GM12801 (cell line): ENCODE measurements around the gene TXNDC15.
A peak's percentile ranks its signal among the peaks of the same experiment; 100 is the strongest.

Experiments
- CTCF ChIP-seq: IDR thresholded peaks from one replicate; pipeline ENCODE4 v1.5.1; 2011; ENCODE audit warnings: control low read depth; ENCODE audit not compliant: insufficient read length; ENCODE audit errors: extremely low read depth

The TXNDC15 gene

DNA sequence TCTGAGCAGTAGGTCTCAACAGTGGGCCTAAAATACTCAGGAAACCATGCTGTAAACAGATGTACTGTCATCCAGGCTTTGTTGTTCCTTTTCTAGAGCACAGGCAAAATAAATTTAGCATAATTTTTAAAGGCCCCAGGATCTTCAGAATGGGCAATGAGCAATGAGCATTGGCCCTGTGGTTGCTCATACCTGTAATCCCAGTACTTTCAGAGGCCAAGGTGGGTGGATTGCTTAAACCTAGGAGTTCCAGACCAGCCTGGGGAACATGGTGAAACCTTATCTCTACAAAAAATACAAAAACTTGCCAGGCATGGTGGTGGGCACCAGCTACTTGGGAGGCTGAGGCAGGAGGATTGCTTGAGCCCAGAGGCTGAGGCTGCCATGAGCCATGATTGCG, 17.3 kb downstream of the TXNDC15 start:
- TF ChIP-seq CTCF: no peak

- TF ChIP-seq CTCF: no peak
Measured at GRCh38 chr5:134892282-134892681, 18.1 kb downstream of the TXNDC15 start.

DNA sequence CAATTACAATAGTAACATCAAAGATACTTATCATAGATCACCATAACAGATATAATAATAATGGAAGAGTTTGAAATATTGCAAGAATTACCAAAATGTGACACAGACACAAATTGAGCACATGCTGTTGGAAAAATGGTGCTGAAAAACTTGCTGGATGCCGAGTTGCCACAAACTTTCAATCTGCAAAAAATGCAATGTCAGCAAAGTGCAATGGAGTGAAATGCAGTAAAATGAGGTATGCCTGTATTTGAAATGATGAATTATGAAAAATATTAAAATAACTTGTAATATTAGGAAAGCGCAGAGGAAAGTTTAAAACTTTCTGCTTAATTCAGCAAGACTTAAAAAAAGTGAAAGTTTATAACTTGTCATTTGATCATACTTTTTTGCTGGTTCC, 18.8 kb downstream of the TXNDC15 start:
- TF ChIP-seq CTCF: no peak

GRCh38 chr5:134893748-134894505, 19.8 kb downstream of the TXNDC15 start:
- TF ChIP-seq CTCF: no peak

- no peak for TF ChIP-seq CTCF
Measured at GRCh38 chr5:134902071-134902801, 28.1 kb downstream of the TXNDC15 start.

DNA sequence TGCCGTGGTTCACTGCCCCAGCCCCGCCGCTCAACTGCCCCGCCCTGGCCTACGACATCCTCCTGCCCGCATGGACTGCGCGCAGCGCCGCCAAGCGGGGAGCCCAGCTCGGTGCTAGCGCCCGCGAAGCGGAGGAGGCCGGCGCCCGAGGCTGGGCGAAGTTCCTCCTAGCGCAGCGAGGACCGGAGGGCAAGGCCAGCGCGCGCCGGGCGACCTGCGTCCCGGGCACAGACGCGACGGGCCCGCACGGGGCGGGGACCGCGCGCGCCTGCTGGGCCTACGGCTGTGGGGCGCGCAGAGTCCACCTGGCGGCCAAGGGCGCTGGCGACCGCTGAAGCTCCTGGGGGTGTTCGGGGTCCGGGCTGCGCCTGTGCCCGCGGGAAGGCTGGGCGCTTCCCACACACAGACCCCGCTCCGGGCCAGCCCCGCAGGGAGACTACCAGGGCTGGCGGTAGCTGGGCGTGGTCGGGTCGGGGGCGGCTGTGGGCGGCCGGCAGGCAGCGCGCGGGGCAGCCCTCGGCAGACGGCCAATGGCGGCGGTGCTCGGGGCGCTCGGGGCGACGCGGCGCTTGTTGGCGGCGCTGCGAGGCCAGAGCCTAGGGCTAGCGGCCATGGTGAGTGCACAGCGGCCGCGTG, 30.6 kb downstream of the TXNDC15 start, which contains the start of gene PCBD2:
TSS of gene PCBD2 (plus strand) at position 522 of the 636 bp plus-strand sequence. CDS start at position 531, 9 bp downstream.
- TF ChIP-seq CTCF: peak; percentile 29

- TF ChIP-seq CTCF: no peak
Measured at GRCh38 chr5:134905246-134905996, 31.2 kb downstream of the TXNDC15 start.
